ENCODE measurements around the gene TLR7.

TLR7 gene

DNA sequence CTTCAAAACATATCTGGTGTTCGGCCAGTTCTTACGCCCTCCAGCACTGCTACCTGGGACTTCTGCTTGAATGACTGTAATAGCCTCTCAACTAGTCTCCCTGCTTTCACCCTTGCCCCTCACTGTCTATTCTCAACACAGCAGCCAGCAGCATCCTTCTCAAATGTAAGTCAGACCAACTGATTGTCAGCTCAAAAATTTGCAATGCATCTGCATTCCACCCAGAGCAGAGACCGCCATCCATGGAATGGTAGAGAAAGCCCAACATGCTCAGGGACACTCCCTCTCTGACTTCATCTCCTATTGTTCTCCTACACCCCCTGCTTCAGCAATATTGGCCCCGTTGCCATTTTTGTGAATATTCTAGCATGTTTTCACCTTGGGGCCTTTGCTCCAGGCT lies 5.9 kb downstream of the TLR7 start:
- DNase-seq (ENCODE audit: low read depth in 2 of 2), result no peak
- no peak overlapping the region for H3K4me3 ChIP-seq (replicated peaks in 1 of 2; ENCODE audit: low read depth in 2 of 2, low read length in 2 of 2)
- TF ChIP-seq, protein P1, sequence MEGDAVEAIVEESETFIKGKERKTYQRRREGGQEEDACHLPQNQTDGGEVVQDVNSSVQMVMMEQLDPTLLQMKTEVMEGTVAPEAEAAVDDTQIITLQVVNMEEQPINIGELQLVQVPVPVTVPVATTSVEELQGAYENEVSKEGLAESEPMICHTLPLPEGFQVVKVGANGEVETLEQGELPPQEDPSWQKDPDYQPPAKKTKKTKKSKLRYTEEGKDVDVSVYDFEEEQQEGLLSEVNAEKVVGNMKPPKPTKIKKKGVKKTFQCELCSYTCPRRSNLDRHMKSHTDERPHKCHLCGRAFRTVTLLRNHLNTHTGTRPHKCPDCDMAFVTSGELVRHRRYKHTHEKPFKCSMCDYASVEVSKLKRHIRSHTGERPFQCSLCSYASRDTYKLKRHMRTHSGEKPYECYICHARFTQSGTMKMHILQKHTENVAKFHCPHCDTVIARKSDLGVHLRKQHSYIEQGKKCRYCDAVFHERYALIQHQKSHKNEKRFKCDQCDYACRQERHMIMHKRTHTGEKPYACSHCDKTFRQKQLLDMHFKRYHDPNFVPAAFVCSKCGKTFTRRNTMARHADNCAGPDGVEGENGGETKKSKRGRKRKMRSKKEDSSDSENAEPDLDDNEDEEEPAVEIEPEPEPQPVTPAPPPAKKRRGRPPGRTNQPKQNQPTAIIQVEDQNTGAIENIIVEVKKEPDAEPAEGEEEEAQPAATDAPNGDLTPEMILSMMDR (IDR thresholded peaks at IDR 0.05; ENCODE audit: low read depth, low read length), result no peak

DNA sequence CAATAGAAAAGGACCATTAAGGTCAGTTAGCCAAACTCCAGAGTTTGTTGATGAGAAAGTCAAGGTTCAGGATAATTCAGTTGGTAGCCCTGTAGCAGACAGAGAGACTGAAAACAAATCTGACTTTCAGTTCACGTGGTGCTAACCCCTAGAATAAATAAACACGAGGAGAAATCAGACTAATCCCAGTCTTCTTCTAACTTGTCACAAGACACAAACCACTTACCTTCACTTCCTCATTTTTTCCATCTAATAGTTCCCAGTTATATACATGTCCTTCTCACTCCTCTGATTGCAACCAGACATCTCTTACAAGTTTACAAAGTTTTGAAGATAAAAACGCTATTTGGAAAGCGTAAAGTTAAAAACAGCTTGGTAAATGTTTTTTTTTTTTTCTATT lies 7.7 kb downstream of the TLR7 start:
- no peak for DNase-seq (ENCODE audit: low read depth in 2 of 2)
- H3K4me3 ChIP-seq (replicated peaks in 1 of 2; ENCODE audit: low read depth in 2 of 2, low read length in 2 of 2), result no peak overlapping the region
- TF ChIP-seq, protein P1 (IDR thresholded peaks at IDR 0.05; ENCODE audit: low read depth, low read length), result no peak

DNA sequence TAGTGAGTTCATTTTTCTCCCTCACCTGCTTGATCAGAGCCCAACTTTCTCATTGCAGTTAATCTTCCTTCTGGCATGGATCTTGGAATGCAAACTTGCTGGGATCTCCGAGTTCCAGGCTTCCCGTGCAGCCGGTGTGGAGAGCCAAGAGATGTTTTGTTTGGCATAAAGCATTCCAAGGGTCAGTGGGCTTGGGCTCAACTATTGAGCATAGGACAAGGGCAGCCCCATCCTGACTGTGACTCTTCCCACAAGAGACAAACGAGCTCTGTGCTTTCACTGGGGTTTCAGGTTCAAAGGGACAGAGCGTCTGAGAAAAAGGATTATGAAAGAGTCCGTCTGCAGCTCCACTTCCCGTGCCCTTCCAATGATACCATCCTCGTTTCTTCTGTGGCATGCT lies 10.5 kb downstream of the TLR7 start:
- DNase-seq (ENCODE audit: low read depth in 2 of 2), result no peak
- TF ChIP-seq, protein P1 (IDR thresholded peaks at IDR 0.05; ENCODE audit: low read depth, low read length), result no peak
- no peak overlapping the region for H3K4me3 ChIP-seq (replicated peaks in 1 of 2; ENCODE audit: low read depth in 2 of 2, low read length in 2 of 2)

DNA sequence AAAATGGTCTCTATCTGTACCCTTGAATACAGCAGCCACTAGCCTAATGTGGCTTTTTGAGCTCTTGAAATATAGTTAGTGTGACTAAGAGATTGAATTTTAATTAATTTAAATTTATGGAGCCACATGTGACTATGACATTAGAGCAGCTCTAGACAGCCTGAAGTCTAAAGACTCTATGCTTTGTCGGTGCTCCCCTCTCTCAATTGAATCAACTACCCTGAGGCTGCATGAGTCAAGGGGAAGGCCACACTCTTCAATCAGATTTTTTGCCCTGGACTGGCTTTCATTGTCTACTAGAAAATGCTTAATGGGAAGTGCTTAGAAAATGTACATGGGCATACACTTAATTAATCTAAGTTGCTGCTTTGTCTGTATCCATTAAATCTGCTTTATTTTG lies 11.7 kb downstream of the TLR7 start:
- no peak overlapping the region for H3K4me3 ChIP-seq (replicated peaks in 1 of 2; ENCODE audit: low read depth in 2 of 2, low read length in 2 of 2)
- DNase-seq (ENCODE audit: low read depth in 2 of 2), result no peak
- TF ChIP-seq, protein P1 (IDR thresholded peaks at IDR 0.05; ENCODE audit: low read depth, low read length), result no peak

DNA sequence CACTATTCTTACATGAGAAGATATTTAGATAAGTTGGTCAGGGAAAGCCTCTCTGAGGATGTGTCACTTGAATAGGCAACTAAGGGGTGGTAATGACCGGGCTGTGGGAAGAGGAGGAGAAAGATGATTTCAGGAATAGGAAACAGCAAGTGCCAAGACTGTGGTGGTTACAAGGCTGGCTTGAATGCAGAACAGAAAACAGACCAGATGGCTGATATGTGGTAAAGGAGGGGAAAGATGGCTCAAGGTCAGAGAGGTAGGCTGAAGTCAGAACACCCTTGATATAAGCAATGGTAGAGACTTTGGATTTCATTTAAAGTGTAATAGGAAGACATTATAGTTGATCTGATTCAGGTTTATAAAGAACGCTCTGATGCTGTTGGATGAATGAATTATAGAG lies 15.0 kb downstream of the TLR7 start:
- H3K4me3 ChIP-seq (replicated peaks in 1 of 2; ENCODE audit: low read depth in 2 of 2, low read length in 2 of 2), result no peak overlapping the region
- TF ChIP-seq, protein P1 (IDR thresholded peaks at IDR 0.05; ENCODE audit: low read depth, low read length), result no peak
- no peak for DNase-seq (ENCODE audit: low read depth in 2 of 2)

DNA sequence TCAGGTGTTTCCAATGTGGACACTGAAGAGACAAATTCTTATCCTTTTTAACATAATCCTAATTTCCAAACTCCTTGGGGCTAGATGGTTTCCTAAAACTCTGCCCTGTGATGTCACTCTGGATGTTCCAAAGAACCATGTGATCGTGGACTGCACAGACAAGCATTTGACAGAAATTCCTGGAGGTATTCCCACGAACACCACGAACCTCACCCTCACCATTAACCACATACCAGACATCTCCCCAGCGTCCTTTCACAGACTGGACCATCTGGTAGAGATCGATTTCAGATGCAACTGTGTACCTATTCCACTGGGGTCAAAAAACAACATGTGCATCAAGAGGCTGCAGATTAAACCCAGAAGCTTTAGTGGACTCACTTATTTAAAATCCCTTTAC lies 18.6 kb downstream of the TLR7 start:
- TF ChIP-seq, protein P1 (IDR thresholded peaks at IDR 0.05; ENCODE audit: low read depth, low read length), result no peak
- DNase-seq (ENCODE audit: low read depth in 2 of 2), result no peak
- no peak overlapping the region for H3K4me3 ChIP-seq (replicated peaks in 1 of 2; ENCODE audit: low read depth in 2 of 2, low read length in 2 of 2)

DNA sequence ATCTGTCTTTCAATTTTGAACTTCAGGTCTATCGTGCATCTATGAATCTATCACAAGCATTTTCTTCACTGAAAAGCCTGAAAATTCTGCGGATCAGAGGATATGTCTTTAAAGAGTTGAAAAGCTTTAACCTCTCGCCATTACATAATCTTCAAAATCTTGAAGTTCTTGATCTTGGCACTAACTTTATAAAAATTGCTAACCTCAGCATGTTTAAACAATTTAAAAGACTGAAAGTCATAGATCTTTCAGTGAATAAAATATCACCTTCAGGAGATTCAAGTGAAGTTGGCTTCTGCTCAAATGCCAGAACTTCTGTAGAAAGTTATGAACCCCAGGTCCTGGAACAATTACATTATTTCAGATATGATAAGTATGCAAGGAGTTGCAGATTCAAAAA lies 19.7 kb downstream of the TLR7 start:
- H3K4me3 ChIP-seq (replicated peaks in 1 of 2; ENCODE audit: low read depth in 2 of 2, low read length in 2 of 2), result no peak overlapping the region
- DNase-seq (ENCODE audit: low read depth in 2 of 2), result no peak
- TF ChIP-seq, protein P1 (IDR thresholded peaks at IDR 0.05; ENCODE audit: low read depth, low read length), result no peak
